ENCODE results near the gene GPR153. TPM values are rescaled to one million over a fixed set of nuclear protein-coding genes. Genes with fewer than 3 reads are reported as not detected.

The GPR153 gene
- total and polyA plus RNA-seq, 2 experiments from 2014 or later = 0.69 to 8.0 TPM

DNA sequence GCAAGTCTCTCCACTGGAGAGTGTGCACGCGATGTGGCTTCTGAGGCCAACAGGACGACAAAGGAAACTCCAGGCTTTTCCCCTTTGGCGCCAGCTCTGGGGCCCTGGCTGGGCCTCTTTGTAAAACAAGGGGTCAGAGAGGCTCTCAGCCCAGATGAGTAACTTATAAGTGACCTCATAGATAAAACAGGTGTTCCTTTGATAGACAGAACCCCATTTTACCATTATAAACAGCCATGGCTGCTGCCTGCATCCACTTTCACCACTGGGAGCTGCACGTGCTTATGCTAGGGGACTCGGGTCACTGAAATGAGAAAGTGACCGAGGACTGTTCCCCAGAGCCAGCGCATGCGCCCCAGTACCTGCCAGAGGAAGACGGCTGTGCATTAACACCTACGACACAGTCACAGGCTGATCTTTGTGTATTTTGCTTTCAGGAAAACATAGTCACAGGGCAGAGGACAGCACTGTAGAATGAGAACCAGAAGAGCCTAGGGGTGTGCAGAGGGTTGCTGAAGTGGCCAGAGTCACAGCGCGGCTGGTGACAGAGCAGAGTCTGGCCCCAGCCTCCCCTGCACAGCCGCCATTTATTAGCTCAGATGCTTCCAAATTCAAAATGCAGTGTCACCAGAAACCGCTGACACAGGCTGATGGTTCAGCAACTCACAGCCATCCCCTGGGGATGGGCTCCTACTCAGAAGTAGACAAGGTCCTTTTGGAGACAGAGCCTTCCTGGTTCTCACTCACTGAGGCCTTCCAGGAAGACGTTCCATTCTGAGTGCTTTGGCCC lies 42.3 kb downstream of the GPR153 start:
- Histone ChIP-seq H4K20me1 (ENCODE audit: insufficient read depth) (no peaks in the 10 kb centered on the region), H3K79me2 (ENCODE audit: insufficient read depth) (no peaks in the 10 kb centered on the region), H3K9me2 (ENCODE audit: insufficient read depth) (no peaks in the 10 kb centered on the region), H3K27ac (no peak overlapping the region), H3K36me3 (ENCODE audit: low read depth) (0 out of 2 replicates have a peak, but pooled peaks cover 3% of the 10 kb centered on the region), H3K9ac (no peak overlapping the region), H2AFZ (no peak overlapping the region), H3F3A (ENCODE audit: insufficient read depth) (no peaks in the 10 kb centered on the region), H3K27me3 (replicated peaks; ENCODE audit: insufficient read depth) (no peaks in the 10 kb centered on the region), H3K4me1 (ENCODE audit: insufficient read depth) (no peaks in the 10 kb centered on the region), H3K4me3 (no peak overlapping the region), H3K9me3 (ENCODE audit: low read depth) (no peaks in the 10 kb centered on the region), H3K4me2 (ENCODE audit: unreplicated experiment) (no peak overlapping the region)
- 85 to 88% methylated on average over 16 of the region's 16 CpGs for WGBS, 2 experiments (ENCODE audit: low coverage in 1 of 2, low lambda C conversion rate in 2 of 2, missing lambda C conversion rate in 2 of 2)
- no peak for DNase-seq
- in situ Hi-C loops (cut with MboI) = no loop called here
- no peak for TF ChIP-seq EZH2 (IDR thresholded peaks at IDR 0.05; ENCODE audit: insufficient read depth, poor library complexity, severe bottlenecking)
- no peak for TF ChIP-seq EZH2phosphoT487 (IDR thresholded peaks at IDR 0.05; ENCODE audit: insufficient read depth, low read depth)

- in situ Hi-C loops (cut with MboI) = no loop called here
- no peaks in the 10 kb centered on the region for H3K9me2 ChIP-seq (ENCODE audit: insufficient read depth)
- H2AFZ ChIP-seq = no peak overlapping the region
- WGBS, 2 experiments (ENCODE audit: low coverage in 1 of 2, low lambda C conversion rate in 2 of 2, missing lambda C conversion rate in 2 of 2) = 82 to 86% methylated on average over 20 of the region's 20 CpGs
- H3K27ac ChIP-seq = no peak overlapping the region
- H3K4me2 ChIP-seq (ENCODE audit: unreplicated experiment) = no peak overlapping the region
- no peak for DNase-seq
- H3K4me1 ChIP-seq (ENCODE audit: insufficient read depth) = no peaks in the 10 kb centered on the region
- H3K9ac ChIP-seq = no peak overlapping the region
- no peaks in the 10 kb centered on the region for H4K20me1 ChIP-seq (ENCODE audit: insufficient read depth)
- TF ChIP-seq EZH2 (IDR thresholded peaks at IDR 0.05; ENCODE audit: insufficient read depth, poor library complexity, severe bottlenecking) (no peak), EZH2phosphoT487 (IDR thresholded peaks at IDR 0.05; ENCODE audit: insufficient read depth, low read depth) (no peak)
- no peak overlapping the region for H3K4me3 ChIP-seq
- H3K27me3 ChIP-seq (replicated peaks; ENCODE audit: insufficient read depth) = no peaks in the 10 kb centered on the region
- H3K9me3 ChIP-seq (ENCODE audit: low read depth) = no peaks in the 10 kb centered on the region
- no peaks in the 10 kb centered on the region for H3F3A ChIP-seq (ENCODE audit: insufficient read depth)
- no peaks in the 10 kb centered on the region for H3K79me2 ChIP-seq (ENCODE audit: insufficient read depth)
- no peaks in the 10 kb centered on the region for H3K36me3 ChIP-seq (ENCODE audit: low read depth)
These were observed 48.5 kb downstream of the GPR153 start for GRCh38 chr1:6212193-6212959.

GRCh38 chr1:6211731-6212130 lies 49.2 kb downstream of the GPR153 start:
- Histone ChIP-seq H2AFZ (no peak overlapping the region), H3K9ac (no peak overlapping the region), H3K9me2 (ENCODE audit: insufficient read depth) (no peaks in the 10 kb centered on the region), H3F3A (ENCODE audit: insufficient read depth) (no peaks in the 10 kb centered on the region), H3K36me3 (ENCODE audit: low read depth) (no peaks in the 10 kb centered on the region), H4K20me1 (ENCODE audit: insufficient read depth) (no peaks in the 10 kb centered on the region), H3K27me3 (replicated peaks; ENCODE audit: insufficient read depth) (no peaks in the 10 kb centered on the region), H3K4me3 (no peak overlapping the region), H3K27ac (no peak overlapping the region), H3K9me3 (ENCODE audit: low read depth) (no peaks in the 10 kb centered on the region), H3K79me2 (ENCODE audit: insufficient read depth) (no peaks in the 10 kb centered on the region), H3K4me2 (ENCODE audit: unreplicated experiment) (no peak overlapping the region), H3K4me1 (ENCODE audit: insufficient read depth) (no peaks in the 10 kb centered on the region)
- 83 to 88% methylated on average over 13 to 16 of the region's 16 CpGs for WGBS, 2 experiments (ENCODE audit: low coverage in 1 of 2, low lambda C conversion rate in 2 of 2, missing lambda C conversion rate in 2 of 2)
- in situ Hi-C loops (cut with MboI) = no loop called here
- no peak for TF ChIP-seq EZH2phosphoT487 (IDR thresholded peaks at IDR 0.05; ENCODE audit: insufficient read depth, low read depth)
- no peak for TF ChIP-seq EZH2 (IDR thresholded peaks at IDR 0.05; ENCODE audit: insufficient read depth, poor library complexity, severe bottlenecking)
- no peak for DNase-seq

DNA sequence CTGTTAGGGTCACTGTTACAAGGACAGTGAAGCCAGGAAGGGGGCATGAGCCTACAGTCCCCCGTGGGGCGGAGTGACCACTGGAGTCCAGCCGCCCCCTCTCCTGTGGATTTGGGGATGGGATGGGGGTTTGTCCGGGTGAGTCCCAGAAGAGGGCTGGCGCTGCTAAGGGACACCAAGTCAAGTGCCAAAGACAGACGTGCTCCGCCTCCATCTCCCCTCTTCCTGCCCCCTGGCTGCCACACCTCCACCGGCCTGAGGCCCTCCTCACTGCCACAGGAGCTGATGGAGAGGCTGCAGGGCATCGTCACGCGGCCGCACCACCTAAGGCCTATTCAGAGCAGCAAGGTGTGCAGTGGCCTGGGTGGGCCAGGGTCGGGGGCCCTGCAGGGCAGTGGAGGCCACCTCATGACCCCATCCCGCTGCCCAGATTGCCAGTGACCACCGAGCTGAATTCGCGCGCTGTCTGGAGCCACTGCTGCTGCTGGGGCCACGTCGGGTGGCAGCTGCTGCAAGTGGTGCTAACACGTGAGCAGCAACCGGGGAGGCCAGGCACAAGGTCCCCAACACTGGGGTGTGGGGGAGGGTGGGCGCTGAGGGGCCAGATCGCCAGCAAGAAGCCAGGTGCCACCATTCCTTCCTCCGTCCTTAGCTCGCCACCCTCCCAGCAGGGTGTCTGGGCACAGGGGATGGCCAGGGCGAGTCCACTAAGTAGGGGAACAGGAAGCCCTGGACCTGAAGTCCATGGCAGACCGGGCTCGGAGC lies 50.1 kb downstream of the GPR153 start:
- TF ChIP-seq EZH2phosphoT487 (IDR thresholded peaks at IDR 0.05; ENCODE audit: insufficient read depth, low read depth) = no peak
- WGBS, 2 experiments (ENCODE audit: low coverage in 1 of 2, low lambda C conversion rate in 2 of 2, missing lambda C conversion rate in 2 of 2) = 97 to 99% methylated on average over 21 to 28 of the region's 29 CpGs
- no peaks in the 10 kb centered on the region for H3K79me2 ChIP-seq (ENCODE audit: insufficient read depth)
- no peaks in the 10 kb centered on the region for H3F3A ChIP-seq (ENCODE audit: insufficient read depth)
- H2AFZ ChIP-seq = no peak overlapping the region
- no peaks in the 10 kb centered on the region for H3K9me2 ChIP-seq (ENCODE audit: insufficient read depth)
- no peaks in the 10 kb centered on the region for H3K27me3 ChIP-seq (replicated peaks; ENCODE audit: insufficient read depth)
- DNase-seq = no peak
- H3K4me3 ChIP-seq = no peak overlapping the region
- no peak overlapping the region for H3K4me2 ChIP-seq (ENCODE audit: unreplicated experiment)
- H3K9me3 ChIP-seq (ENCODE audit: low read depth) = no peaks in the 10 kb centered on the region
- H3K9ac ChIP-seq = no peak overlapping the region
- no peaks in the 10 kb centered on the region for H4K20me1 ChIP-seq (ENCODE audit: insufficient read depth)
- in situ Hi-C loops (cut with MboI) = no loop called here
- H3K36me3 ChIP-seq (ENCODE audit: low read depth) = no peaks in the 10 kb centered on the region
- H3K27ac ChIP-seq = no peak overlapping the region
- H3K4me1 ChIP-seq (ENCODE audit: insufficient read depth) = no peaks in the 10 kb centered on the region

All from GM23248 (cell line).